ENCODE results near the gene THY1.

- no peak for TF ChIP-seq POLR2A (IDR thresholded peaks at IDR 0.05)
- TF ChIP-seq, protein P1, sequence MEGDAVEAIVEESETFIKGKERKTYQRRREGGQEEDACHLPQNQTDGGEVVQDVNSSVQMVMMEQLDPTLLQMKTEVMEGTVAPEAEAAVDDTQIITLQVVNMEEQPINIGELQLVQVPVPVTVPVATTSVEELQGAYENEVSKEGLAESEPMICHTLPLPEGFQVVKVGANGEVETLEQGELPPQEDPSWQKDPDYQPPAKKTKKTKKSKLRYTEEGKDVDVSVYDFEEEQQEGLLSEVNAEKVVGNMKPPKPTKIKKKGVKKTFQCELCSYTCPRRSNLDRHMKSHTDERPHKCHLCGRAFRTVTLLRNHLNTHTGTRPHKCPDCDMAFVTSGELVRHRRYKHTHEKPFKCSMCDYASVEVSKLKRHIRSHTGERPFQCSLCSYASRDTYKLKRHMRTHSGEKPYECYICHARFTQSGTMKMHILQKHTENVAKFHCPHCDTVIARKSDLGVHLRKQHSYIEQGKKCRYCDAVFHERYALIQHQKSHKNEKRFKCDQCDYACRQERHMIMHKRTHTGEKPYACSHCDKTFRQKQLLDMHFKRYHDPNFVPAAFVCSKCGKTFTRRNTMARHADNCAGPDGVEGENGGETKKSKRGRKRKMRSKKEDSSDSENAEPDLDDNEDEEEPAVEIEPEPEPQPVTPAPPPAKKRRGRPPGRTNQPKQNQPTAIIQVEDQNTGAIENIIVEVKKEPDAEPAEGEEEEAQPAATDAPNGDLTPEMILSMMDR (IDR thresholded peaks at IDR 0.05) = no peak
Measured at GRCh38 chr11:119434591-119435330, 11.8 kb upstream of the THY1 start.

Data from prostate gland (tissue), 2 donors.